Stimulated activated naive CD8-positive, alpha-beta T cell treated with anti-CD3 and anti-CD28 coated beads, Interleukin-15, Interleukin-2, amounts not matched to agents 100 ng/mL and 50 ng/mL, for 24 hours (primary cell): ENCODE measurements around the gene ARPC1B.
A peak's percentile ranks its signal among the peaks of the same experiment; 100 is the strongest.
"Not testable (repeated sequence)": the region's sequence is repeated elsewhere in the genome, so short reads cannot be mapped to it uniquely, and the experiment has no call there.

Experiments used
- H3K27ac Mint-ChIP-seq: one replicate; pipeline ENCODE4 v1.8.0; 2021; ENCODE audit warnings: mild to moderate bottlenecking, mixed read lengths
- H3K27me3 Mint-ChIP-seq: one replicate; pipeline ENCODE4 v1.8.0; 2021; ENCODE audit warnings: mixed read lengths
- H3K36me3 Mint-ChIP-seq: one replicate; pipeline ENCODE4 v1.8.0; 2021; ENCODE audit warnings: low read depth, mixed read lengths
- H3K4me1 Mint-ChIP-seq: one replicate; pipeline ENCODE4 v1.8.0; 2021; ENCODE audit warnings: low read depth, mixed read lengths
- H3K4me3 Mint-ChIP-seq: one replicate; pipeline ENCODE4 v1.8.0; 2021; ENCODE audit warnings: mild to moderate bottlenecking, mixed read lengths
- H3K9me3 Mint-ChIP-seq: one replicate; pipeline ENCODE4 v1.8.0; 2021; ENCODE audit warnings: mixed read lengths

ARPC1B gene

GRCh38 chr7:99431756-99432540, 57.4 kb downstream of the ARPC1B start:
- not testable (repeated sequence) for H3K27me3 Mint-ChIP-seq, H3K9me3 Mint-ChIP-seq, H3K4me1 Mint-ChIP-seq, H3K4me3 Mint-ChIP-seq, H3K27ac Mint-ChIP-seq
- peaks cover 22% of the 10 kb centered on the region for H3K36me3 Mint-ChIP-seq

GRCh38 chr7:99433158-99433557, 58.6 kb downstream of the ARPC1B start:
- Mint-ChIP-seq H3K27me3 (no peaks in the 10 kb centered on the region), H3K27ac (no peak overlapping the region), H3K9me3 (no peaks in the 10 kb centered on the region), H3K4me3 (no peak overlapping the region), H3K4me1 (peaks cover 11% of the 10 kb centered on the region), H3K36me3 (peaks cover 16% of the 10 kb centered on the region)

GRCh38 chr7:99437946-99438572, 63.5 kb downstream of the ARPC1B start:
- Mint-ChIP-seq H3K27me3 (no peaks in the 10 kb centered on the region), H3K4me1 (peaks cover 42% of the 10 kb centered on the region), H3K27ac (peak overlapping the region; percentile 97), H3K9me3 (no peaks in the 10 kb centered on the region), H3K4me3 (peak overlapping the region; percentile 98), H3K36me3 (peaks cover 24% of the 10 kb centered on the region)

- Mint-ChIP-seq H3K9me3 (no peaks in the 10 kb centered on the region), H3K36me3 (peaks cover 22% of the 10 kb centered on the region), H3K27ac (peak within 1 kb of the TSS; percentile 97), H3K4me1 (peaks cover 44% of the 10 kb centered on the region), H3K27me3 (no peaks in the 10 kb centered on the region), H3K4me3 (peak within 1 kb of the TSS; percentile 98)
These were observed 64.3 kb downstream of the ARPC1B start, which contains the start of the genes CPSF4 and PTCD1 for GRCh38 chr7:99438573-99439480. TSS of gene CPSF4 (plus strand) at chr7:99438943. CDS start at chr7:99439083, 140 bp downstream. TSS of gene PTCD1 (minus strand) at chr7:99438798. CDS start at chr7:99435242, 3,556 bp downstream.

GRCh38 chr7:99440195-99440594, 65.7 kb downstream of the ARPC1B start:
- Mint-ChIP-seq H3K36me3 (peaks cover 31% of the 10 kb centered on the region), H3K27me3 (no peaks in the 10 kb centered on the region), H3K27ac (peak overlapping the region; percentile 82), H3K9me3 (no peaks in the 10 kb centered on the region), H3K4me3 (peak overlapping the region; percentile 98), H3K4me1 (peaks cover 44% of the 10 kb centered on the region)
